Mesendoderm (in vitro differentiated cells): Measurements from ENCODE around the gene PTGES.
"Not testable (repeated sequence)": the region's sequence is repeated elsewhere in the genome, so short reads cannot be mapped to it uniquely, and the experiment has no call there.

Experiments used
- DNase-seq: peaks from one replicate; pipeline ENCODE4 v3.0.0; 2013
- H2AK5ac ChIP-seq: 2 replicates; pipeline ENCODE4 v1.6.1; 2013; ENCODE audit warnings: low read length, inconsistent platforms
- H2BK120ac ChIP-seq: 2 replicates; pipeline ENCODE4 v1.6.1; 2013; ENCODE audit warnings: low read depth, mild to moderate bottlenecking, low read length, moderate library complexity, mixed read lengths
- H2BK15ac ChIP-seq: replicated peaks from 2 replicates; pipeline ENCODE4 v1.6.1; 2013; ENCODE audit warnings: low read depth, mild to moderate bottlenecking, moderate library complexity
- H2BK5ac ChIP-seq: 2 replicates; pipeline ENCODE4 v1.6.1; 2013; ENCODE audit warnings: low read length, inconsistent platforms
- H3K18ac ChIP-seq: 2 replicates; pipeline ENCODE4 v1.6.1; 2013; ENCODE audit warnings: mild to moderate bottlenecking, low read length, mixed read lengths
- H3K23ac ChIP-seq: one replicate; pipeline ENCODE4 v1.6.1; 2013; ENCODE audit warnings: low read length
- H3K27ac ChIP-seq: 2 replicates; pipeline ENCODE4 v1.5.1; 2013; ENCODE audit warnings: low read depth, mild to moderate bottlenecking, inconsistent platforms, low read length, moderate library complexity
- H3K27me3 ChIP-seq: 2 replicates; pipeline ENCODE4 v1.6.1; 2013; ENCODE audit warnings: low read length, control low read depth, mild to moderate bottlenecking, inconsistent platforms; ENCODE audit not compliant: insufficient read depth, poor library complexity
- H3K36me3 ChIP-seq: 2 replicates; pipeline ENCODE4 v1.6.1; 2013; ENCODE audit warnings: low read length, inconsistent platforms; ENCODE audit not compliant: control insufficient read depth, insufficient read depth
- H3K4ac ChIP-seq: one replicate; pipeline ENCODE4 v1.6.1; 2013; ENCODE audit warnings: low read depth, mild to moderate bottlenecking, low read length, moderate library complexity
- H3K4me1 ChIP-seq: 2 replicates; pipeline ENCODE4 v1.6.1; 2013; ENCODE audit warnings: low read depth, low read length, inconsistent platforms; ENCODE audit not compliant: control insufficient read depth
- H3K4me2 ChIP-seq: 2 replicates; pipeline ENCODE4 v1.6.1; 2013; ENCODE audit warnings: low read length
- H3K4me3 ChIP-seq: 2 replicates; pipeline ENCODE4 v1.5.1; 2013; ENCODE audit warnings: mild to moderate bottlenecking, low read length
- H3K56ac ChIP-seq: one replicate; pipeline ENCODE4 v1.6.1; 2013; ENCODE audit warnings: low read length
- H3K79me1 ChIP-seq: 2 replicates; pipeline ENCODE4 v1.6.1; 2013; ENCODE audit warnings: low read length, inconsistent platforms
- H3K79me2 ChIP-seq: 2 replicates; pipeline ENCODE4 v1.6.1; 2013; ENCODE audit warnings: mild to moderate bottlenecking, low read length; ENCODE audit not compliant: control insufficient read depth, insufficient read depth
- H3K9ac ChIP-seq: 2 replicates; pipeline ENCODE4 v1.6.1; 2013; ENCODE audit warnings: low read length, inconsistent platforms
- H4K5ac ChIP-seq: one replicate; pipeline ENCODE4 v1.6.1; 2013; ENCODE audit warnings: low read length
- H4K8ac ChIP-seq: one replicate; pipeline ENCODE4 v1.6.1; 2013; ENCODE audit warnings: low read depth, mild to moderate bottlenecking, control low read depth, low read length, moderate library complexity
- WGBS: extraction: QIAGEN DNeasy Blood & Tissue Kit; methylation state at CpG from one replicate; pipeline ENCODE4 v1.1.7; 2013; ENCODE audit warnings: low lambda C conversion rate, missing lambda C conversion rate; ENCODE audit not compliant: insufficient coverage; ENCODE audit errors: extremely low coverage; 5-methylcytosine and 5-hydroxymethylcytosine counted together

Gene PTGES

GRCh38 chr9:129769669-129770068 lies 16.8 kb upstream of the PTGES start:
- Histone ChIP-seq H3K27ac (no peak overlapping the region), H3K79me2 (no peaks in the 10 kb centered on the region), H3K56ac (no peak overlapping the region), H2BK15ac (no peak overlapping the region), H3K18ac (no peak overlapping the region), H3K79me1 (no peaks in the 10 kb centered on the region), H4K5ac (no peak overlapping the region), H3K4me3 (no peak overlapping the region), H4K8ac (no peak overlapping the region), H3K27me3 (no peaks in the 10 kb centered on the region), H3K4me2 (no peak overlapping the region), H2BK5ac (no peak overlapping the region), H2AK5ac (no peak overlapping the region), H3K23ac (no peak overlapping the region), H3K4ac (no peak overlapping the region), H2BK120ac (no peak overlapping the region), H3K36me3 (no peaks in the 10 kb centered on the region), H3K4me1 (no peaks in the 10 kb centered on the region), H3K9ac (no peak overlapping the region)
- no CpG with 5 or more reads among the region's 5 CpGs for WGBS
- no peak for DNase-seq

DNA sequence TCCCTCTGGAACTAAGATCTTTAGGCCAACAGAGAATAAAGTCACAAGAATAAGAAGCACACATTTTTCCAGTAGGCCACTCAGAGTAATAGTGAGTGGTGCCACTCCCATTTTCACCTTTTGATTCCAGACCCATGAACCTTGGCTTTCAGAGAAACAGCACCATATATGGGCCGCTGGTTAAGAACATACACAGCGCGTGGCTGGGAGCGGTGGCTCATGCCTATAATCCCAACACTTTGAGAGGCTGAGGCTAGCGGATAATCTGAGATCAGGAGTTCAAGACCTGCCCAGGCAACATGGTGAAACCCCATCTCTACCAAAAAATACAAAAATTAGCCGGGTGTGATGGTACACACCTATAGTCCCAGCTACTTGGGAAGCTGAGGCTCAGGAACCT lies 15.6 kb upstream of the PTGES start:
- H4K5ac ChIP-seq, result no peak overlapping the region
- no peak for DNase-seq
- no peak overlapping the region for H3K4ac ChIP-seq
- no peak overlapping the region for H3K23ac ChIP-seq
- WGBS, result no CpG with 5 or more reads among the region's 6 CpGs
- H2BK5ac ChIP-seq, result no peak overlapping the region
- no peak overlapping the region for H3K27ac ChIP-seq
- no peak overlapping the region for H2BK120ac ChIP-seq
- H3K4me2 ChIP-seq, result no peak overlapping the region
- H3K56ac ChIP-seq, result no peak overlapping the region
- no peaks in the 10 kb centered on the region for H3K36me3 ChIP-seq
- no peak overlapping the region for H3K9ac ChIP-seq
- no peak overlapping the region for H4K8ac ChIP-seq
- H2AK5ac ChIP-seq, result no peak overlapping the region
- H3K79me1 ChIP-seq, result no peaks in the 10 kb centered on the region
- H3K4me1 ChIP-seq, result no peaks in the 10 kb centered on the region
- H3K18ac ChIP-seq, result no peak overlapping the region
- H2BK15ac ChIP-seq, result no peak overlapping the region
- no peaks in the 10 kb centered on the region for H3K27me3 ChIP-seq
- no peaks in the 10 kb centered on the region for H3K79me2 ChIP-seq
- H3K4me3 ChIP-seq, result no peak overlapping the region

DNA sequence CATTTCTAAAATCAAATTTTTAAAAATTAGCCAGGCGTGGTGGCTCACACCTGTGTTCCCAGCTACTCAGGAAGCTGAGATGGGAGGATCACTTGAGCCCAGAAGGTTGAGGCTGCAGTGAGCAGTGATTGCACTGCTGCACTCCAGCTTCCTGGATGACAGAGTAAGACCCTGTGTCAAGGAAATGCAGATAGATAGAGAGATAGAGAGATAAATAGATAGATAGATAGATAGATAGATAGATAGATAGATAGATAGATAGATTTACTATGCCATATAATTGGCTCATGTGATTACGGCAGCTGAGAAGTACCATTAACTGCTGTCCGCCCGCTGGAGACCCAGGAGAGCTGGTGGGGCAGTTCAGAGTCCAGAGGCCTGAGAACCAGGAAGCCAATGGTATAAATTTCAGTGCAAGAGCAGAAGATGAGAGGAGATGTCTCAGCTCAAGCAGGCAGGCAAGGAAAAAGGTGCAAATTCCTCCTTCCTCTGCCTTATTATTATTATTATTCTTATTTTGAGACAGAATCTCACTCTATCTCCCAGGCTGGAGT lies 13.0 kb upstream of the PTGES start:
- Histone ChIP-seq H3K9ac (no peak overlapping the region), H3K36me3 (no peaks in the 10 kb centered on the region), H3K27me3 (no peaks in the 10 kb centered on the region), H3K4me2 (no peak overlapping the region), H4K5ac (no peak overlapping the region), H2AK5ac (no peak overlapping the region), H3K23ac (no peak overlapping the region), H3K4ac (no peak overlapping the region), H3K4me3 (no peak overlapping the region), H4K8ac (no peak overlapping the region), H3K79me1 (no peaks in the 10 kb centered on the region), H2BK120ac (no peak overlapping the region), H3K27ac (no peak overlapping the region), H2BK15ac (no peak overlapping the region), H3K4me1 (peaks cover 1% of the 10 kb centered on the region), H3K18ac (no peak overlapping the region), H2BK5ac (no peak overlapping the region), H3K79me2 (no peaks in the 10 kb centered on the region), H3K56ac (no peak overlapping the region)
- WGBS, result no CpG with 5 or more reads among the region's 4 CpGs
- no peak for DNase-seq

DNA sequence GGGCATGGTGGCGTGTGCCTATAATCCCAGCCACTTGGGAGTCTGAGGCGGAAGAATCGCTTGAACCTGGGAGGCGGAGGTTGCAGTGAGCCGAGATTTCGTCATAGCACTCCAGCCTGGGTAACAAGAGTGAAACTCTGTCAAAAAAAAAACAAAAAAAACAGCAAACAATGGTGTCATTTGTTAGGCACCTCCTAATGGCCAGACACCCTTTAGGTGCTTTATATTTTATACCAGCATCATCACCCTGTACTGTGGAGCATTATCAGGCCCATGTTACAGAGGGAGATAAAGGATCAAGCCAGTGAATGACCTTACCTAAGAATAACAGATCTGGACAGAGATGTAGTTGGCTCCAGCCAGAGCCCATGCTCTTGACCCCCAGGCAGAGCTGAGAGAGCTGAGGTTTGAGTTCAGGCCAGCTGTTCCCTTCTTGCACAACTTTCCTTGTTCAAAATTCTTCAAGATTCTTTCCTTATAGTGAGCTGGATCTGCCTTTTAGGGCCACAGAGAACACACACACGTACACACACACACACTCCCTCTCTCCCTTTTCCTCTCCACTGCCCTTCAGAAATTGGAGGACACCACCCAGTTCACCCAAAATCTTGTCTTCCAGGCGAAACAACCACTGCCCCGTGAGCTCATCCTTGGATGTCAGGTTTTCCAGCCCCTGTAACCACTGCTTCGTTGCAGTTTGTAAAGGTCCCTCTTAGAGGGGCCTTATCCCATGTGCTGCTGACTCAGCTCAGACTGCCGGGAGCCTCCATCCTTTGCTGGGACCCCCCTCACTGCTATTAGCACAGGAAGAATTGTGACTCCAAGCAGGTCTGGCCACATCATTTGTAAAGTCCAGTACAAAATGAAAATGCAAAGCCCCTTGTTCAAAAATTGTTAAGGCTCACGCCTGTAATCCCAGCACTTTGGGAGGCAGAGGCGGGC lies 10.4 kb upstream of the PTGES start:
- no peak overlapping the region for H3K4ac ChIP-seq
- no peak overlapping the region for H3K27ac ChIP-seq
- H2BK120ac ChIP-seq, result no peak overlapping the region
- H3K27me3 ChIP-seq, result no peaks in the 10 kb centered on the region
- no peak overlapping the region for H3K18ac ChIP-seq
- H3K36me3 ChIP-seq, result no peaks in the 10 kb centered on the region
- H4K5ac ChIP-seq, result no peak overlapping the region
- H3K4me2 ChIP-seq, result no peak overlapping the region
- no peak overlapping the region for H3K23ac ChIP-seq
- no peak overlapping the region for H2AK5ac ChIP-seq
- H2BK5ac ChIP-seq, result no peak overlapping the region
- peaks cover 1% of the 10 kb centered on the region for H3K4me1 ChIP-seq
- H2BK15ac ChIP-seq, result no peak overlapping the region
- no peak overlapping the region for H3K56ac ChIP-seq
- no peak overlapping the region for H3K9ac ChIP-seq
- no peak overlapping the region for H4K8ac ChIP-seq
- H3K79me2 ChIP-seq, result no peaks in the 10 kb centered on the region
- no peaks in the 10 kb centered on the region for H3K79me1 ChIP-seq
- no peak for DNase-seq
- H3K4me3 ChIP-seq, result no peak overlapping the region
- no CpG with 5 or more reads among the region's 13 CpGs for WGBS

DNA sequence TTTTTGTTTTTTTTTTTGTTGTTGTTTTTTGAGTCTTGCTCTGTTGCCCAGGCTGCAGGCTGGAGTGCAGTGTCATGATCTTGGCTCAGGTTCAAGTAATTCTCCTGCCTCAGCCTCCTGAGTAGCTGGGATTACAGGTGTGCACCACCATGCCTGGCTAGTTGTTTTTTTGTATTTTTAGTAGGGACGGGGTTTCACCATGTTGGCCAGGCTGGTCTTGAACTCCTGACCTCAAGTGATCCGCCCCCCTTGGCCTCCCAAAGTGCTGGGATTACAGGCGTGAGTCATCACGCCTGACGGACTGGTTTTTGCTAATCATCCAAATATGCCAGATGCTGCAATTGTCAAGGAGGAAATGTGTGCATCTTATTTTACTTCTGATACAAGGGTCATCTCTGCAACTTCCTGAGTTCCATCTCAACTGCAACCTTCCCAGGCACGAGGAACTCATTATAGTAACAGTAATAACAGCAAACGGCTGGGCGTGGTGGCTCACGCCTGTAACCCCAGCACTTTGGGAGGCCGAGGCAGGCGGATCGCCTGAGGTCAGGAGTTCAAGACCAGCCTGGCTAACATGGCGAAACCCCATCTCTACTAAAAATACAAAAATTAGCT lies 9.6 kb upstream of the PTGES start:
- not testable (repeated sequence) for H3K23ac ChIP-seq, H3K9ac ChIP-seq, H4K8ac ChIP-seq, H3K27me3 ChIP-seq, H3K4ac ChIP-seq, H3K79me1 ChIP-seq, H3K4me3 ChIP-seq, H3K79me2 ChIP-seq, H3K56ac ChIP-seq, H2BK5ac ChIP-seq, H3K18ac ChIP-seq, H3K4me2 ChIP-seq, H3K36me3 ChIP-seq, H3K27ac ChIP-seq, H3K4me1 ChIP-seq, DNase-seq, H2BK120ac ChIP-seq, H2BK15ac ChIP-seq, H2AK5ac ChIP-seq, H4K5ac ChIP-seq
- no CpG with 5 or more reads among the region's 13 CpGs for WGBS
